HG02798 (cell line): ENCODE data around the gene LRRC4C.

Experiments used
- ATAC-seq: cut with Tn5 transposase; IDR thresholded peaks from one replicate; pipeline ENCODE4 v1.9.1; 2021; ENCODE audit warnings: mild to moderate bottlenecking; ENCODE audit not compliant: unreplicated experiment, poor library complexity

The LRRC4C gene

GRCh38 chr11:41459465-41460401 lies at the start of gene LRRC4C:
Gene LRRC4C (minus strand): TSS chr11:41459652.
- no peak for ATAC-seq

- no peak for ATAC-seq
These were observed 48.7 kb upstream of the LRRC4C start for GRCh38 chr11:41508121-41508520.

GRCh38 chr11:41499429-41499828 lies 40.0 kb upstream of the LRRC4C start:
- no peak for ATAC-seq

GRCh38 chr11:41498726-41499125 lies 39.3 kb upstream of the LRRC4C start:
- no peak for ATAC-seq

GRCh38 chr11:41497974-41498373 lies 38.5 kb upstream of the LRRC4C start:
- ATAC-seq = no peak

GRCh38 chr11:41494716-41495115 lies 35.3 kb upstream of the LRRC4C start:
- no peak for ATAC-seq

- no peak for ATAC-seq
These were observed 27.0 kb upstream of the LRRC4C start for GRCh38 chr11:41486424-41486823.

GRCh38 chr11:41483956-41484355 lies 24.5 kb upstream of the LRRC4C start:
- ATAC-seq = no peak

- no peak for ATAC-seq
These were observed 19.7 kb upstream of the LRRC4C start for GRCh38 chr11:41479179-41479578.

- ATAC-seq = no peak
These were observed 1.7 kb upstream of the LRRC4C start for GRCh38 chr11:41461057-41461681.

- ATAC-seq = no peak
These were observed 811 bp downstream of the LRRC4C start for GRCh38 chr11:41458641-41459040.

GRCh38 chr11:41458154-41458553 lies 1.3 kb downstream of the LRRC4C start:
- no peak for ATAC-seq

- no peak for ATAC-seq
These were observed 2.0 kb downstream of the LRRC4C start for GRCh38 chr11:41457216-41458014.

- ATAC-seq = no peak
These were observed 3.2 kb downstream of the LRRC4C start for GRCh38 chr11:41456269-41456668.

- ATAC-seq = no peak
These were observed 8.4 kb downstream of the LRRC4C start for GRCh38 chr11:41451011-41451410.

- no peak for ATAC-seq
These were observed 9.9 kb downstream of the LRRC4C start for GRCh38 chr11:41449483-41450050.

GRCh38 chr11:41446566-41446965 lies 12.9 kb downstream of the LRRC4C start:
- no peak for ATAC-seq

- no peak for ATAC-seq
These were observed 13.3 kb downstream of the LRRC4C start for GRCh38 chr11:41446107-41446506.

GRCh38 chr11:41437006-41437490 lies 22.4 kb downstream of the LRRC4C start:
- no peak for ATAC-seq

GRCh38 chr11:41435531-41435930 lies 23.9 kb downstream of the LRRC4C start:
- ATAC-seq = no peak
